ENCODE measurements around the gene LDLRAD4.

The LDLRAD4 gene

DNA sequence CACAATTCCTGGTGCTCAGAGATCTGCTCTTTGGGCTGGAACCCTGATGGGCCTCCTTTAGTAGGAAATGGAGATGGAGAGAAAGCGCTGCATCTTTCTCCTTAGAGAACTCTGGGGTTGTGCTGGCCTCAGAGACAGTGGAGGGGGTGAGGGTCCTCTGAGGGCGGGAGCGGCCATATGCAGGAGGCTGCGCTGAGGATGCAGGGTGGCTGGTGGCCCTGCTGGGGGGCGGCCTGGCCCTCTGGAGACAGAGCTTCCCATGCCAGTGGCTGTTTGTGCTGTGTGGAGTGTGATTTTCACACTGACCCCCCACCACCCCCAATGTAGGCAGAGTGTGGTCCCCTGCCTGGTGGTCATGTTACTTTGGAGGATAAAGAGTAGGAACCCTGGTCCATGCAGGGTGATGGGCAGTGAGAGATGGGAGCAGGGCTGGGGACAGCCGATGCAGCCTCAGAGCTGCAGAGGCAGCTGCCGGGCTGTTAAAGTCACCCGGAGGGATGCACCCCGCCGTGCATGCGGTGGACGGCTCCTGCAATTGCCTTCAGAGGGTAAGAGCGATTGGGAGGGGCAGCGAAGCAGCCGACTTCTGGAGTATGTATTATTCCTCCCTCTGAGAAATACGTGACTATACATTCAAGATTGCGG lies 313.2 kb downstream of the LDLRAD4 start:
- no peak for FAIRE-seq

DNA sequence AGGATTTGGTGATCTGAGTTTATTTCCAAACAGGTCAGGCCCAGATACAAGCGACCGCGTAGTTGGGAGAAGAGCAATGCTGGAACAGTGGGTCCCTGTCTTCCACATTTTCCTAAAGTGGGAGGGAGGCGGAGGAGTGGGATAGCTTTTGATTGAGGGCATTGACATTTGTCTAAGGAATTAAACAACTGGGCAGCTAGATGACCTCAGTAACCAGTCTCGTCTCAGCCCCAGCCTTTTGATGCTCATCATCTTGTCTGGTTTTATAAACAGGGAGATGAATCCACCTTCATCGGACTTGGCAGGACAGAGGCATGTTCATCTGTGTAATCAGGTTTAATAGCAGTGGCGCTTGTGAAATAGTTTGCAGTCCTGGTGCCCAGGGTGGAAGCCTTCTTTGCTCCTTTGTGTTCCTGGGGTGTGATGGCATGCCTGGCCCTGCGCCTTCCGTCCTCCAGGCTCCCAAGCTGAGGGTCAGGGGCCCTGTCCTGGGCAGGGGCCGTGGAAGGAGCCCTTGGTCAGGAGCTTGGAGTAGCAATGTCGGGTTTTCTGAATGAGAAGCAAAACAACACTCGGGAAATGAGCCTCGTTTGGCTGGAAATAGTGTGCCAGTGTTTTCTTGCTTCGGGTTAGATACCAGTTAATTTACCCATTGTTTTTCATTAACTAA lies 314.0 kb downstream of the LDLRAD4 start:
- no peak for FAIRE-seq
- DNase-seq (ENCODE audit: extremely low spot score, insufficient read length, low read depth): no peak

More for the DNA sequence above, 313.2 kb downstream of the LDLRAD4 start:
- no peak for DNase-seq (ENCODE audit: extremely low spot score, insufficient read length, low read depth)

DNA sequence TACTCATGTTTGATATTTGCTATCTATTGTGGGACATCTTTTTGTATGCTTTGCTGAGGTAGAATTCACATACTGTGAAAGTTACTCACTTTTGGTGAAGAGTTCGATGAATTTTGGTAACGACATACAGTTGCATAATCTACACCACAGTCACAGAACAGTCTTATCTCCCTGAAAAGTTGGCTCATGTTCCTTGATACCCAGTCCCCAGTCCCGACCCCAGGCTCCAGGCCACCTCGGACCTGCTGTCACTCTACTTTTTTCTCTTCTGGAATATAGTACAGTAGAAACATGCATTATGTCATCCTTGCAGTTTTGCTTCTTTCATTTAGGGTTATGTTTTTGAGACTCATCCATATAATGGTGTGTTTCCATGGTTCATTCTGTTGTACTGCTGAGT lies 316.1 kb downstream of the LDLRAD4 start:
- DNase-seq (ENCODE audit: extremely low spot score, insufficient read length, low read depth) (no peak), FAIRE-seq (no peak)

DNA sequence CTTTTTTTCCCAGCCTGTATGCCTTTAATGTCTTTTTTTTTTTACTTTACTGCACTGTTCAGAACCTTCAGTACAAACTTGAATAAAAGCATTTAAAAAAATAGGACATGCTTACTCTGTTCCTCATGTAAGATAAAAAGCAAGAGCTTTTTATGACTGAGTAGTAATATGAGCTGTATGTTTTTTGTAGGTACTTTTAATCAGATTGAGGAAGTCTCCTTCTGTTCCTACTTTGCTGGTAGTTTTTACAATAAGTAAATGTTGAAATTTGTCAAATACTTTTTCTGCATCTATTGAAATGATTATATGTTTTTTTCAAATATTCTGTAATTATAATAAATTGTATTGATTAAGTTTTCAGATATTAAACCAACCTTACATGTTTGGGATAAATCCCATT lies 318.0 kb downstream of the LDLRAD4 start:
- DNase-seq (ENCODE audit: extremely low spot score, insufficient read length, low read depth) (no peak), FAIRE-seq (no peak)

DNA sequence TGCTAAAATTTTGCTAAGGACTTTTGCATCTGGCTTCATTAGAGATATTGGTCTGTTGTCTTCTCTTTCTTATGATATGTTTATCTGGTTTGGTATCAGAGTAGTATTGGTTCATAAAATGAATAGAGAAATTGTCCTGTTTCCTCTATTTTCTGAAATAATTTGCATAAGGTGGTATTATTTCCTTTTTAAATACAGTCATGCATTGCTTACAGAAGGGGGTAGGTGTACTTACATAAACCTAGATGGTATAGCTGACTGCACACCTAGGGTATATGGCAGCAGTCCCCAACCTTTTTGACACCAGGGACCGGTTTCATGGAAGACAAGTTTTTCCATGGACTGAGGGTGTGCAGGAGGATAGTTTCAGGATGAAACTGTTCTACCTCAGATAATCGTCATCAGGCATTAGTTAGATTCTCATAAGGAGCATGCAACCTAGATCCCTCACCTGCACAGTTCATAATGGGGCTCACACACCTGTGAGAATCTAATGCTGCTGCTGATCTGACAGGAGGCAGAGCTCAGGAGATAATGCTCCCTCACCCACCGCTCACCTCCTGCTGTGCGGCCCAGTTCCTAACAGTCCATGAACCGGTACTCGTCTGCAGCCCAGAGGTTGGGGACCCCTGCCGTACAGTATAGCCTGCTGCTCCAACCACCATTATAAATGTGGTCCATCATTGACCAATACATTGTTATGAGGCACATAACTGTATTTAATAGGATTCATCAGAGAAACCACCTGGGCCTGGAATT lies 318.6 kb downstream of the LDLRAD4 start:
- DNase-seq (ENCODE audit: extremely low spot score, insufficient read length, low read depth) (no peak), FAIRE-seq (no peak)

DNA sequence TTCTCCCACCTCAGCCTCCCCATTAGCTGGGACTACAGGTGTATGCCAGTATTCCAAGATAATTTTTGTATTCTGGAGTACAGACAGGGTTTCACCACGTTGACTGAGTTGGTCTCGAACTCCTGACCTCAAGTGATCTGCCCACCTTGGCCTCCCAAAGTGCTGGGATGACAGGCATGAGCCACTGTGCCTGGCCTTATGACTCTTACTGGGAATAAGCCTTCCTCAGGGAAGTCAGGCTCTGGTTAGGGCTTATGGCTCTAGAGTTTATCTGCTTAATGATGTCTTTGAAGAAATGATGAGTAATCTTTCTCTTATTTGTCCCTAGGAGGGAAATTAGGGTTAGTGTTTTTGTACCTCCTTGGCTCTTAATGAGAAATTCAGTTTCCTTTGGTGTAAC lies 320.1 kb downstream of the LDLRAD4 start:
- no peak for DNase-seq (ENCODE audit: extremely low spot score, insufficient read length, low read depth)
- no peak for FAIRE-seq

DNA sequence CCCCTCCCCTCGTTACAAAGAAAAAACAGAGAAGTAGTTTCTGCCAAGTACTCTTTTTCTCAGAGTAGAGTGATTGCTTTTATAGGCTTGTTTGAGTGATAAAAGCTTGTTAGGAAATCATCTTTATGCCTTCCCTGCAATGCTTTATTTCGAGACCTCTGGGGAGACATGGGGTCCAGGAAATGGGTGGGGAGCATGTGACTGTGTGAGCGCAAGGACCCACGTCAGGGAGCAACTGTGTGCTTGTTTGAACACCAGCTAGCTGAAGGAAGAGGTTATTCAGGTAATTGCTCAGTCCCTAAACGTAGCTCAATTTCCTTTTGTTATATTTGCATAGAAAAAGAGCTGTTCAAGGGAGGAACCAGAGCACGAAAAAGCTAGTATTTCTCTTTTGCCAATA lies 320.5 kb downstream of the LDLRAD4 start:
- DNase-seq (ENCODE audit: extremely low spot score, insufficient read length, low read depth) (no peak), FAIRE-seq (peak; percentile 55)

DNA sequence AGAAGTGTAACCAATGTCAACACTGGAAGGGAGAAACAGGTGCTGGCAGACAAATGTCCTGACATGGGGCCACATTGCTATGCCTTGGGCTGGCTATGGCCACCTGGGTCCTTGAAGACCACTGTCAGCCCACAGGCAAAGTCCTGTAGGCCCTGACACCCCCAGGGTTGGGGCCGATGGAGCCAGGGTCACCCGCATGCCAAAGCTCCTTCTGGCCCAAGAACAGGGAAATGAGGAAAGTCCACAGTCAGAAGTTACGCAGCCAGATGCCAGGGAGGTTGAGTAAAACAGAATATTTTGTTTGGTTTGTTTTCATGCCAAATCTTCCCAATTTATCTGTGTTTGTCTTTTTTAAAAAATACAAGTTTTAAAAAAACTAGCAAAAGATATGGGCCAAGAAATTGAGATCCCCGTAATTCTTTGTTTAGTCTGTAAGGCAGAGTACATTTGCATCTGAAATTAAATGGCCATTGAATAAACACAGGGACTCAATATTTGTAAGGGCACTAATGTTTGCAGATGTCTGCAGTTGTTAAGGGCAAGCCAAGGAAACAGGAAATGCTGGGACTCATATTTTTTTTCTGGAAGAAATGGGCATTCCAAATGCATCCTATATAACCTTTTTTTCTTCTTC lies 321.4 kb downstream of the LDLRAD4 start:
- DNase-seq (ENCODE audit: extremely low spot score, insufficient read length, low read depth) (no peak), FAIRE-seq (no peak)

DNA sequence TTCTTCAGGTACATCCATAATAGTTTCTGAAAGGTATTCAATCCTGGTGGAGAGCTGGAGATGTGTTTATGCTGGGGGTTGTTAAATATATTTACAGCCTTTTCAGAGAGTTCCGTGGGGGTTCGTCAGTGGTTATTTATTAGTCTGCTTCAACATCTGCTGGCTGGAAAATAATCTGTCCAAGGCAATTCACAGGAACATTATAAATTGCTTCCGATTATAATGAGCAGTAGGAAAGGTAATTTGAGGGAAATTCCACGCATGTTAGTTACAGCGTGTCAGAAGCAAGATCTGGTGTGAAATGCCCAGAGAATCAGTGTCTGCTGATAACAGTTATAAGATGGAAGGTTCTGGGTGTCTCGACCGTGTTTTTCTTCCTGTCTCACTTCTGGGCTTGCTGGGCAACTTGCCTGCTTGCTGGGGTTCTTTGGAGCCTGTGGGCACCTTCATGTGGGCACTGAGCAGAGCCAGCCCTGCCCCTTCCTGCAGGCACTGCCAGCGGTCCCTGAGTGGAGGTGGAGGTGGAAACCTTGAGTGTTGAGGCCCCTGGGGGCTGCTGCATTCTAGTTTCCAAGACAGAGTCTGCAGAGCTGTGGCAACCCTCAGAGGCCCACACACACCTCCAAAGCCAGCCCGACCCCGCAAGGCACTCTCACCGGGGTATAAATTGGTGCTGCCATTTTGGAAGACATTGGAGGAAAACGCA lies 322.1 kb downstream of the LDLRAD4 start:
- no peak for FAIRE-seq
- no peak for DNase-seq (ENCODE audit: extremely low spot score, insufficient read length, low read depth)

DNA sequence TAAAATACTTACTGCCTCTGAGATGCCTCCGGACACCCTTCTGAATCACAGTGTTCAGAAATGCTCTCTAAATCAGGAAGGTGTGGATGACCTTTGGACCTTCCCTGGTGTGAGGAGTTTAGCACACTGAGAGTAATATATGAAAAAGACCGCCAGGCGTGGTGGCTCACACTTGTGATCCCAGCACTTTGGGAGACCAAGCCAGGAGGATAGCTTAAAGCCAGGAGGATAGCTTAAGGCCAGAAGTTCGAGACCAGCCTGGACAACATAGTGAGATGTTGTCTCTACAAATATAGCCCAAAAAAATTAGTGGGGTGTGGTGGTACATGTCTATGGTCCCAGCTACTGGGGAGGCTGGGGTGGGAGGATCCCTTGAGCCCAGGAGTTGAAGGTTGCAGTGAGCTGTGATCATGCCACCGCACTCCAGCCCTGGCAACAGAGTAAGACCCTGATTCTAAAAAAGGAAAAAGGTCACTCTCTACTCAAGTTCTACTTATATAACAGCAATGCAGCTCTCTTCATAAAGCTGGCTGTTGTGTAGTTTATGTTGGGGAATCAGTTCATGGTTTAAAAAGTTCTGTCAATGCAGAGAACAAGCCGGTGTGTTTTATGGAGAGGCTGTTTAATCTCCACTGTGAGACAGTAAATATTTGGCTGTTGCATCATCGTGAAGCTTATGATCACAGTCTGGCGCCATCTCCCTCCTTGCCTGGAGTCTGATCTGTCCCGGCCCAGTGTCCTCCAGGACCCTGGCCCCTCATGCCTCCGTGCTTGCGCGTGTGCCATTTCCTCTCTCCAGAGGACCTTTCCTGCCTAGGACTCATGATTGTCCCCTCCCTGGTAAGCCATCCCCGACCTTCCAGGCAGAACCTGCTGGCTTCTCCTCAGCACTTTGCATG lies 323.3 kb downstream of the LDLRAD4 start:
- FAIRE-seq (no peak), DNase-seq (ENCODE audit: extremely low spot score, insufficient read length, low read depth) (no peak)

DNA sequence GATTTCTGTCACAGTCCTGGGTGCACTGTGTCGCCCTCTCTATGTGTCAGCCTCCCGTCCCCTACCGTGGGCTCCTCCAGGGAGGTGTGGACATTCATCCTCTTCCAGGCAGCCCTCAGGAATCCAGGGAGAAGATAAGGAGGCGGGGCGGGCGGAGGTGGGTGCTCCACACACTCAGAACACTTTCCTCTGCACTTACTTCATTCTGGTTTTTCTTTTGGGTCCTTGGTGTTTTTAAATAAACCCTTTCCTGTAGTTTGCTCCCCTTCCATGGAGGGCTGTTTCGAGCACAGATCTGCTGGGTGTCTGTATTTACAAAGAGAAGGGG lies 323.9 kb downstream of the LDLRAD4 start:
- no peak for FAIRE-seq
- no peak for DNase-seq (ENCODE audit: extremely low spot score, insufficient read length, low read depth)

DNA sequence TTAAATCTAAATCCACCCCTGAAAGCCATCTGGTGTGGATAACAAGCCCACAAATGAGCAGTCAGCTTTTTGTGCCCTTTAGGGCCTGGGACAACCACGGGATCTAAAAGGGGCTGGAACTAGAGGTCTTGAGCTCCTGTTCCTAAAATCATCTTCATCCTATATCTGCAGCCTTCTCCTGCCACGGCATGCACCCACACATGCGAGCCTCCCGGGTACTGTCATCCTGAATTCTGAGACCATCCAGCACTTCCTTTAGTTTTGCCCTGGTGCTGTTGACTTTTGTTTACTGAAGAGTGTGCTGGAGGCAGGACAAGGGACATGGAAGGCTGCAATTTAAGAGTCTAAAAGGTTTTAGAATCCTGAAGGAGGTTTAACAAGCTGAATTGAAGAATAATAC lies 324.6 kb downstream of the LDLRAD4 start:
- DNase-seq (ENCODE audit: extremely low spot score, insufficient read length, low read depth) (no peak), FAIRE-seq (no peak)

DNA sequence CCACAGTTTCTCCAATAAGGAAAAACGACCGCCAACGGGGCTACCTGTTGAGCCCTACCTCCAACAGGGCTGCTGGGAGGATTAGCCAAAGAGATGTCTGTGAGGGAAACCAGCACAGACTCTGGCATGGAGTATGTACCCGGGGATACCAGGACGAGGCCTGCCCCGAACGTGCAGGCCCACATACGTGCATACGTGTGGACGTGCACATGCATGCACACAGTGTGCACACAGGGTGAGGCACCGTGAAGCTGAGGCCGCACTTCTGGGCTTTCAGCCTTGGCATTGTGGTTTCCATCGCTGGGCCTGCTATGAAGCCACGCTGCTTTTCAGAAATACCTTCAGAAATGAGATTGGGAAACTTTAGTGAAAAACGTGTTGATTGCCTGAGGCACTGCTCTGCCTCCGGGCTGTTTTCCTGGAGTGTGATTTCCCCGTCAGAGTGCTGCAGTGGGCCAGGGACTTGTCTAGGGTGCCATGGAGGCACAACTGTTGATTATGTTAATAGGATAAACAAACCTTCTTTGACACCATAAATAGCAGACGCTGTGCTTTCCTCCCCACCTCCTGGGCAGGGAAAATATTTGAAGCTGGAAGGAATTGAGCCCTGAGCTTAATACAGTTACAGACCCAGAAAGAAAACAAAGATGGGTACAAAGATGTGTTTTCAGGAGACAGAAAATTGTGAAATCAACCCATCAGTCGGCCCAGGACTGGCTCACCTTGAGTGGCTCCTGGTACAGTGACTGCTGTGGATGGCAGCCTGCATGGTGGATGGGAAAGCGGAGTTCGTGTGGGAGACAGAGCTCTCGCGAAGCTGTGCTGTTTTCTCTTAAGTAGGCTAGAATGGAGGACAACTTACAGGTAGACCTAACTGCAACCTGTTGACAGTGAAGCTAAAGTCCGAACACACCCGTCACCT lies 325.5 kb downstream of the LDLRAD4 start:
- no peak for FAIRE-seq

DNA sequence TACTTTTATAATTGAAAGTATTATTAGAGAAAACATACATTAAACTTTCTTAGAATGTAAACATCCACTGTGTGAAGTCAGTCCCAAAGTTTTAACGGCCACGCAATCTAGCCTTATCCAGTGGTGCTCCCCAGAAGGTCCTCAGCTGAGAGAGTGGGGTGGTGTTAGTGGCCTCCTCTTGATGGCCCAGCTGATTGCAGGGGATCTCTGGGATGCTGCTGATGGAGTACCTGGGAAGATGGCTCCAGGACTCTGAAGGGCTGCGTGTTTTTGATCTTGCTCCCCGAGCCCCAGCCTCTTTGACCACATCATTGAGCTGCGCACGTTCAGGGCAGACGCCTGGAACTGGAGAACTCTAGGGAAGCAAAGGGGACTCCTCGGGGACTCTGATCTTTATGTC lies 326.4 kb downstream of the LDLRAD4 start:
- FAIRE-seq: no peak
- no peak for DNase-seq (ENCODE audit: extremely low spot score, insufficient read length, low read depth)

More for the DNA sequence above, 325.5 kb downstream of the LDLRAD4 start:
- no peak for DNase-seq (ENCODE audit: extremely low spot score, insufficient read length, low read depth)

DNA sequence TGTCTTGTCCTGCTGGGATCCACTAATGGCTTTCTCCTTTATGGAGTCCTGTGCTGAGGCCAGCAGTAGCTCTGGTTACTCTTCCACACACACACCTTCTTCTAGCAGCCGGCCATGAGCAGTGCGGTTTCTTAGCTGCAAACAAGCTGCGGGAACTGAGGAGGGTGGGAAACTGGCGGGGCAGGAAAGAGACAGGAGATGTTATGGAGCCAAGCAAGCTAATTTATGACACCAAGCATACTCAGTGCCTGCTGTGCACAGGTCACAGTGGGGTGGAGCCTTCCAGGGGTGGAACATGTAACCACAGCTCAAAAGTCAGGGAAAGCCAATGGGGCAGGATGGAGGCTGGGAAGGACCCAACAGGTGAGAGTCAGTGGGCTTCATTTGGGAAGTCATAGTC lies 327.0 kb downstream of the LDLRAD4 start:
- DNase-seq (ENCODE audit: extremely low spot score, insufficient read length, low read depth): no peak
- FAIRE-seq: no peak

DNA sequence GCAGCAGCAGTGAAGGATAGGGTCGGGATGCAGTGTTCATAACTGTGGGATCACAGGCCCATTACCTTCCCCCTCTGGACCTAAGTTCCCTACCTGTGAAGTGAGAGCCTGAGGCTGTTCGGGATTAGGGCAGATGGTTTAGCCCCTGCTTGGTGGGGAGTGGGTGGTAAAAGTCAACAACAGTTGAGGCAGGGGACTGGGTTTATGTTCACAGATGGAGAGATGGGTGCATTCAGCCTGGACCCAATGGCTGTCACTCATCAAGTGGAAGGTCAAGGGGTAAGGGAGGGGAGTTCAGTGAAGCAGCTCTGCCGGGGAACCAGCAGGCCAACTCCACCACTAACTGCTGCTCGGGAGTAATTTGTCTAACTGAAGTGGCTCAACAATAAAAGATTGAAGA lies 327.4 kb downstream of the LDLRAD4 start:
- DNase-seq (ENCODE audit: extremely low spot score, insufficient read length, low read depth) (no peak), FAIRE-seq (no peak)

DNA sequence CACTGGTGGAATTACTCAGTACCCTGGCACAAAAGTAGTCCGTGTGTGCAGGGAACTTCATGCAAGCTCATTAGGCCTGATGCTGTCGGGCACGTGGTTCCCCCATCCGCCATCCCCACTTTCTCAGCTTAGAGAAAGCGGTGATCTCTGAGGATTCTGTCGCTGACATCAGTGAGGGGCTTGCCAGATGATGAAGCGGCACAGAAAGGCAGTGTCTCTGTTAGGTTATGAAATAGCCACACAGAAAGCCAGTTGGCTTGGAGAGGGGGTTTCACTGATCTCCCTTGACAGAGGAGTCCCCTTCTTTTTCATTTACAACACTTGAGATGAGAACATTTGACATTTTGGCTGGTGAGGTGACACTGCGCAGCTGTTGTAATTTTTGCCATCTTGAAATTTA lies 328.1 kb downstream of the LDLRAD4 start:
- FAIRE-seq (no peak), DNase-seq (ENCODE audit: extremely low spot score, insufficient read length, low read depth) (no peak)

DNA sequence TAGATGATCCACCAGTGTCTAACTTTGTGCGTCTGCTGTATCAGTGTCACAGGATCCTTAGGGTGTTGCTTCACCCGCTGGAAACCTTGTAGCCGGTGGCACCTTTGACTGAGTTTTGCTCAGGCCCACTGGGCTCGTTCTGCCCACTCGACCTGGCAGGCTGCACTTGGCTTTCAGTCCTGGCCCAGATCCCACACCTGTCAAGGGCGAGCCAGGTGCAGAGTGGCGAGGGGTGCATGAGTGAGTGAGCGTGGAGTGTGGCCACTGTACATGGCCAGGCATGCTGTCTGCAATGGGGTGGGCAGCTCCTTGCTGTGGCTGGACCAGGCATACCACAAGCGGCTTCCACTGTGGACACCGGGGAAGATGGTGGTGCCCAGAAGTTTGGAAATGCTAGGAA lies 328.8 kb downstream of the LDLRAD4 start:
- no peak for FAIRE-seq
- no peak for DNase-seq (ENCODE audit: extremely low spot score, insufficient read length, low read depth)

Measured in GM18507 (cell line).